ENCODE results near the gene MUC6.

GRCh38 chr11:993632-994167 is 42.8 kb downstream of the MUC6 start:
- TF ChIP-seq EP300 (IDR thresholded peaks at IDR 0.05; ENCODE audit: borderline replicate concordance in 1 of 2, low read depth in 2 of 2, low read length in 2 of 2) (no peak), BACH1 (IDR thresholded peaks at IDR 0.05; ENCODE audit: low read length) (no peak), GTF2F1 (IDR thresholded peaks at IDR 0.05; ENCODE audit: borderline replicate concordance, low read depth, low read length) (no peak), CTCF (IDR thresholded peaks at IDR 0.05; ENCODE audit: control extremely low read depth in 1 of 3, insufficient read depth in 1 of 3, low read depth in 1 of 3, low read length in 3 of 3) (no peak), SRF (IDR thresholded peaks at IDR 0.05; ENCODE audit: low read depth, low read length) (no peak), KDM1A (IDR thresholded peaks at IDR 0.05; ENCODE audit: borderline replicate concordance, low read length) (no peak)

Data from H1 (cell line).